Kidney epithelial cell (primary cell): ENCODE data around the gene OPCML. TPM values are rescaled to one million over a fixed set of nuclear protein-coding genes. Genes with fewer than 3 reads are reported as not detected.

Experiments
- DNase-seq: peaks from one replicate; pipeline ENCODE4 v3.0.0-alpha.2; 2010; ENCODE audit warnings: low read depth
- H3K27me3 ChIP-seq: 2 replicates; pipeline ENCODE4 v1.6.0; 2011; ENCODE audit warnings: low read length; ENCODE audit not compliant: control insufficient read depth, insufficient read depth
- H3K36me3 ChIP-seq: 2 replicates; pipeline ENCODE4 v1.5.1; 2011; ENCODE audit warnings: low read length; ENCODE audit not compliant: control insufficient read depth, insufficient read depth
- H3K4me3 ChIP-seq: 2 replicates; pipeline ENCODE4 v1.5.1; 2011; ENCODE audit warnings: low read depth, mild to moderate bottlenecking, control low read depth, low read length
- CTCF ChIP-seq: IDR thresholded peaks from 2 replicates; pipeline ENCODE4 v1.5.1; 2011; ENCODE audit warnings: mild to moderate bottlenecking, moderate library complexity, low read length, control low read depth, inconsistent platforms; ENCODE audit not compliant: insufficient read depth, poor library complexity, severe bottlenecking
- total RNA-seq: library from RNA; depleted of rRNA; stranded (reverse); fragments of >200 nt; gene quantifications from 2 replicates; pipeline ENCODE4 v1.2.3, GENCODE V29; 2015

Gene OPCML
- total RNA-seq, 1 donor from 2014 or later, result under 0.01 TPM

- Histone ChIP-seq H3K27me3 (peaks cover 28% of the 10 kb centered on the region), H3K4me3 (peak overlapping the region; percentile 6), H3K36me3 (no peaks in the 10 kb centered on the region)
- TF ChIP-seq CTCF, result peak; percentile 4
- DNase-seq, result no peak
Measured at GRCh38 chr11:132943706-132944568, 588.4 kb downstream of the OPCML start.

GRCh38 chr11:132943357-132943705, 589.0 kb downstream of the OPCML start:
- Histone ChIP-seq H3K27me3 (peaks cover 28% of the 10 kb centered on the region), H3K4me3 (no peak overlapping the region), H3K36me3 (no peaks in the 10 kb centered on the region)
- DNase-seq, result no peak
- TF ChIP-seq CTCF, result no peak

GRCh38 chr11:132942611-132943356, 589.5 kb downstream of the OPCML start:
- TF ChIP-seq CTCF, result peak; percentile 24
- DNase-seq, result no peak
- no peak overlapping the region for H3K4me3 ChIP-seq
- no peaks in the 10 kb centered on the region for H3K36me3 ChIP-seq
- peaks cover 28% of the 10 kb centered on the region for H3K27me3 ChIP-seq

GRCh38 chr11:132941761-132942160, 590.5 kb downstream of the OPCML start:
- DNase-seq, result no peak
- TF ChIP-seq CTCF, result no peak
- no peak overlapping the region for H3K4me3 ChIP-seq
- no peaks in the 10 kb centered on the region for H3K36me3 ChIP-seq
- H3K27me3 ChIP-seq, result peaks cover 28% of the 10 kb centered on the region

- peak; percentile 86 for TF ChIP-seq CTCF
- DNase-seq, result no peak
- Histone ChIP-seq H3K4me3 (no peak overlapping the region), H3K27me3 (peaks cover 28% of the 10 kb centered on the region), H3K36me3 (no peaks in the 10 kb centered on the region)
Measured at GRCh38 chr11:132941024-132941646, 591.2 kb downstream of the OPCML start.
